ENCODE results near the gene TP53I11. TPM values are rescaled to one million over a fixed set of nuclear protein-coding genes. Genes with fewer than 3 reads are reported as not detected.

The TP53I11 gene
- polyA plus RNA-seq, 3 donors, result 11.0 to 13.2 (median 11.3) TPM

GRCh38 chr11:44990665-44991064, 40.0 kb upstream of the TP53I11 start:
- Histone ChIP-seq H3K27ac (ENCODE audit: low read depth in 1 of 2, low read length in 2 of 2) (no peak overlapping the region), H3K4me1 (ENCODE audit: control insufficient read depth in 1 of 2, insufficient read depth in 2 of 2, low read length in 2 of 2) (no peaks in the 10 kb centered on the region), H3K9ac (ENCODE audit: insufficient read depth, low read length, poor library complexity, severe bottlenecking) (no peak overlapping the region), H3K4me3 (replicated peaks in 1 of 3; ENCODE audit: low read depth in 2 of 3, low read length in 3 of 3) (no peak overlapping the region), H4K20me1 (ENCODE audit: insufficient read depth, low read length) (no peaks in the 10 kb centered on the region), H3K4me2 (replicated peaks; ENCODE audit: extremely low read depth, low read length, poor library complexity, severe bottlenecking) (no peak overlapping the region), H3K27me3 (ENCODE audit: control insufficient read depth in 2 of 2, insufficient read depth in 2 of 2, low read length in 2 of 2) (no peaks in the 10 kb centered on the region), H3K36me3 (replicated peaks in 1 of 2; ENCODE audit: control insufficient read depth in 1 of 2, insufficient read depth in 2 of 2, low read length in 2 of 2) (no peaks in the 10 kb centered on the region), H3K79me2 (ENCODE audit: insufficient read depth, low read length) (no peaks in the 10 kb centered on the region), H2AFZ (ENCODE audit: insufficient read depth, low read depth, low read length, poor library complexity, severe bottlenecking) (no peak overlapping the region), H3K9me3 (replicated peaks in 1 of 2; ENCODE audit: control insufficient read depth in 1 of 2, insufficient read depth in 1 of 2, low read length in 2 of 2) (no peaks in the 10 kb centered on the region)
- intact Hi-C loops (cut with micrococcal nuclease), result no loop called here
- Mint-ChIP-seq H3K9me3 (no peaks in the 10 kb centered on the region), H3K27me3 (ENCODE audit: low read depth in 3 of 3) (peaks cover 0 to 3% (median 2%) of the 10 kb centered on the region in 3 donors), H3K4me3 (no peak overlapping the region), H3K27ac (peak overlapping the region in 1 of 7 donors; percentile 39), H3K36me3 (no peaks in the 10 kb centered on the region), H3K4me1 (no peaks in the 10 kb centered on the region)
- TF ChIP-seq, protein P1, sequence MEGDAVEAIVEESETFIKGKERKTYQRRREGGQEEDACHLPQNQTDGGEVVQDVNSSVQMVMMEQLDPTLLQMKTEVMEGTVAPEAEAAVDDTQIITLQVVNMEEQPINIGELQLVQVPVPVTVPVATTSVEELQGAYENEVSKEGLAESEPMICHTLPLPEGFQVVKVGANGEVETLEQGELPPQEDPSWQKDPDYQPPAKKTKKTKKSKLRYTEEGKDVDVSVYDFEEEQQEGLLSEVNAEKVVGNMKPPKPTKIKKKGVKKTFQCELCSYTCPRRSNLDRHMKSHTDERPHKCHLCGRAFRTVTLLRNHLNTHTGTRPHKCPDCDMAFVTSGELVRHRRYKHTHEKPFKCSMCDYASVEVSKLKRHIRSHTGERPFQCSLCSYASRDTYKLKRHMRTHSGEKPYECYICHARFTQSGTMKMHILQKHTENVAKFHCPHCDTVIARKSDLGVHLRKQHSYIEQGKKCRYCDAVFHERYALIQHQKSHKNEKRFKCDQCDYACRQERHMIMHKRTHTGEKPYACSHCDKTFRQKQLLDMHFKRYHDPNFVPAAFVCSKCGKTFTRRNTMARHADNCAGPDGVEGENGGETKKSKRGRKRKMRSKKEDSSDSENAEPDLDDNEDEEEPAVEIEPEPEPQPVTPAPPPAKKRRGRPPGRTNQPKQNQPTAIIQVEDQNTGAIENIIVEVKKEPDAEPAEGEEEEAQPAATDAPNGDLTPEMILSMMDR (IDR thresholded peaks at IDR 0.05), result no peak
- 89% methylated on average over 5 of the region's 5 CpGs for WGBS (ENCODE audit: insufficient coverage)
- no peak for DNase-seq

GRCh38 chr11:44989831-44990566, 39.3 kb upstream of the TP53I11 start:
- Histone ChIP-seq H4K20me1 (ENCODE audit: insufficient read depth, low read length) (no peaks in the 10 kb centered on the region), H3K4me3 (replicated peaks in 1 of 3; ENCODE audit: low read depth in 2 of 3, low read length in 3 of 3) (no peak overlapping the region), H3K36me3 (replicated peaks in 1 of 2; ENCODE audit: control insufficient read depth in 1 of 2, insufficient read depth in 2 of 2, low read length in 2 of 2) (no peaks in the 10 kb centered on the region), H3K27me3 (ENCODE audit: control insufficient read depth in 2 of 2, insufficient read depth in 2 of 2, low read length in 2 of 2) (no peaks in the 10 kb centered on the region), H3K9ac (ENCODE audit: insufficient read depth, low read length, poor library complexity, severe bottlenecking) (no peak overlapping the region), H3K4me2 (replicated peaks; ENCODE audit: extremely low read depth, low read length, poor library complexity, severe bottlenecking) (no peak overlapping the region), H2AFZ (ENCODE audit: insufficient read depth, low read depth, low read length, poor library complexity, severe bottlenecking) (no peak overlapping the region), H3K27ac (ENCODE audit: low read depth in 1 of 2, low read length in 2 of 2) (no peak overlapping the region), H3K4me1 (ENCODE audit: control insufficient read depth in 1 of 2, insufficient read depth in 2 of 2, low read length in 2 of 2) (no peaks in the 10 kb centered on the region), H3K9me3 (replicated peaks in 1 of 2; ENCODE audit: control insufficient read depth in 1 of 2, insufficient read depth in 1 of 2, low read length in 2 of 2) (no peaks in the 10 kb centered on the region), H3K79me2 (ENCODE audit: insufficient read depth, low read length) (no peaks in the 10 kb centered on the region)
- peaks cover 0 to 3% (median 0%) of the 10 kb centered on the region in 3 donors for H3K27me3 Mint-ChIP-seq (ENCODE audit: low read depth in 3 of 3)
- H3K9me3 Mint-ChIP-seq, result no peaks in the 10 kb centered on the region
- 96% methylated on average over 21 of the region's 21 CpGs for WGBS (ENCODE audit: insufficient coverage)
- peak overlapping the region in 1 of 7 donors; percentile 39 for H3K27ac Mint-ChIP-seq
- no peaks in the 10 kb centered on the region for H3K4me1 Mint-ChIP-seq
- DNase-seq, result no peak
- no peaks in the 10 kb centered on the region for H3K36me3 Mint-ChIP-seq
- intact Hi-C loops (cut with micrococcal nuclease), result no loop called here
- no peak overlapping the region for H3K4me3 Mint-ChIP-seq
- TF ChIP-seq, protein P1 (IDR thresholded peaks at IDR 0.05), result no peak
